ENCODE data around the gene NRDC. TPM values are rescaled to one million over a fixed set of nuclear protein-coding genes. Genes with fewer than 3 reads are reported as not detected.
A peak's percentile ranks its signal among the peaks of the same experiment; 100 is the strongest.

Gene NRDC
- total RNA-seq, 1 donor from 2014 or later: 116 TPM

DNA sequence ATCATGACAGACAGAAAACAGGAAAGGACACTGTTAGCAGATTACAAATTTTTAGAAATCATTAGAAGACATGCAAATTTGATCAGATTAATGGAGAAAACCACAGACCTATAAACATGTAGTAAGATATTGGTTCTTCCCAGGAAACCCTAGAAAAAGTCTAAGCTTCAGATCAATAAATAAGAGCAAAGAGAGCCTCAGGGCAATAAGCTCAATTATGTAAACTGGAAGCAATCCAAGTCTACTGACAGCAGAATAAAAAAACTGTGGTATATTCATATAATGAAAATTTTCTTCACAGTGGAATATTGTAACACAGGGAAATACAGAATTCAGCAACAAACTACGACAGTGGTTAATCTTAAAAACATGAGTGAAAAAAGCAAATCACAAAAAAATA is 36.3 kb downstream of the NRDC start:
- no peak for DNase-seq (ENCODE audit: low read depth)

GRCh38 chr1:51840743-51841461 is 37.6 kb downstream of the NRDC start:
- no peak for DNase-seq (ENCODE audit: low read depth)

- no peak for DNase-seq (ENCODE audit: low read depth)
These were observed 38.3 kb downstream of the NRDC start for GRCh38 chr1:51840182-51840581.

GRCh38 chr1:51839094-51839493 is 39.4 kb downstream of the NRDC start:
- DNase-seq (ENCODE audit: low read depth): no peak

GRCh38 chr1:51837243-51837642 is 41.3 kb downstream of the NRDC start:
- DNase-seq (ENCODE audit: low read depth): no peak

DNA sequence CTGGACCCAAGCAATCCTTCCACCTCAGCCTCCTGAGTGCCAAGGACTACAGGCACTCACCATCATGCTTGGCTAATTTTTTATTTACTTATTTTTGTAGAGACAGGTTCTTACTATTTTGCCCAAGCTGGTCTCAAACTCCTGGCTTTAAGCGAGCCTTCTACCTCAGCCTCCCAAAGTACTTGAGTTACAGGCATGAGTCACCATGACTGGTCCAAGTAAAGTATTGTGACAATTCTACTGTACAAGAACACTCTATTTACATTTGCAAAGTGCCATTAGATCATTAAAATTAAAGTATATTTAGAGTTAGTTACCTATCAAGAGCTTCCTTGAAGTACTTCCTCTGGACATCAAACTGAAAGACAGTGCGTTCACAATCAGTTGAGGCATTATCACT is 44.8 kb downstream of the NRDC start:
- DNase-seq (ENCODE audit: low read depth): peak; percentile 15

DNA sequence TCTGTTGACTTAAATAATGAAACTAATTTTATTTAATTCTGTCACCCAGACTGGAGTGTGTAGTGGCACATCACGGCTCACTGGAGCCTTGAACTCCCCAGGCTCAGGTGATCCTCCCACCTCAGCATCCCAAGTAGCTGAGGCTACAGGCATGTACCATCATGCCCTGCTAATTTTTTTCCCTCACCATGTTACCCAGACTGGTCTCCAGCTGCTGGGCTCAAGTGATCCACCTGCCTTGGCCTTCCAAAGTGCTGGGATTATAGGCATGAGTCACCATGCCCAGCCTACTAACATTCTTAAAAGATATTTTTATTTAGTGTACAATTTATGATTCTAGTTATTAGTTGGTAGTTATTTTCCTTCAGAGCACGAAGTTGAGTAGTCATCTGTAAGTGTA is 49.5 kb downstream of the NRDC start:
- no peak for DNase-seq (ENCODE audit: low read depth)

- peak; percentile 40 for DNase-seq (ENCODE audit: low read depth)
These were observed 58.7 kb downstream of the NRDC start for GRCh38 chr1:51819810-51820209.

GRCh38 chr1:51819021-51819420 is 59.5 kb downstream of the NRDC start:
- DNase-seq (ENCODE audit: low read depth): peak; percentile 68

DNA sequence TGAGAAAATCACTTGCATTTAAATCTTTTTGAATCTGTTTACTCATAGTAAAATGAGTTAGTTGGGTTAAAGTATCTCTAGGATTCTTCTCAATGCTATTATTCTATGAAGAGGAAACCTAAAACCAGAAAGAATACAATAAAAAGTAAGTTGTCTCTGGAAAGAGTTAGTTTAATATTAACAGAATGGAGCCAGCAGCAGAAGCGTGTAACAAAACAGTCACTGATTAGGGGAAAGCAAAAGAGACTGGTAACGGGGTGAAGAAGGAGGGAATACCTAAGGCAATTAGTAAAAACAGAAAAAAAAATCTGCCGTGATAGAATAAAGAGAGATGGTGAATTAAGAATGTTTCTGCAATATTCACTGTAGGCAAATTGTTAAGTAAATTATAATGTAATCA is 60.0 kb downstream of the NRDC start:
- DNase-seq (ENCODE audit: low read depth): peak; percentile 75

GRCh38 chr1:51814513-51814912 is 64.0 kb downstream of the NRDC start:
- DNase-seq (ENCODE audit: low read depth): no peak

DNA sequence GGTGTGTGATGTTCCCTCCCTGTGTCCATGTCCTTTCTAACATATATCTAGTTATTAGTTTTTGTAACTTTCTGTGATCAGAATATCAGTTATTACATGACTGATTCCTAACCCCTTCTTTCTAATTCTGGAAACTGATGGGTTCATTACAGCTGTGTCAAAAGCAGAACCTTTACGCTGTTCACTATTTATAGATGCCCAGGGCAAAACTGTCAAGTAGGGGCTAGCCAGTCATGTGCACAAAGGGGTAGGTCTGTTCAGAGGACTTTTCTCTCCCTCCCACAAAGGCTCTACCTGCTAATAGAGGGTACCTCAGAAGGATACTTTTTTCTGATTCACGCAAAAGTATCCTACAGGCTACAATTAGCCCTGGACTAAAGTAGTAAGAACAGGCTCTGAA is 79.2 kb downstream of the NRDC start:
- no peak for DNase-seq (ENCODE audit: low read depth)

DNA sequence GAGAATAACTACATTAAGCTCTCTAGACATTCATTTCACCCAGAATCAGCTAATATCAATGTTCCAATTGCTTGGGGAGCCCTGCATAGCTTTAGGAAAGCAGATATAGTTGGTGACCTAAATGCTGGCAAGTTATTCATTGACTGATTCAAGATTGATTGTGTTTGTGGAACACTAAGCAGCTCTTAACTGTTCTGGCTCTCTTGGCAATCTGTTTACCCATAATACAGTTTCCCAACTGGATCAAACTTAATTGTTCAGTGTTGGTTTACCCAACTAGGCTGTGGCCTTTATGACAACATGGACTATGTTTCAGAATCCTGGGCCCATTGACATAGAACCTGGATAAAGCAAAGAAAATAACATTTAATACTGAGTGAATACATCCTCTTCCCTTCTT is 83.7 kb downstream of the NRDC start:
- DNase-seq (ENCODE audit: low read depth): peak; percentile 70

DNA sequence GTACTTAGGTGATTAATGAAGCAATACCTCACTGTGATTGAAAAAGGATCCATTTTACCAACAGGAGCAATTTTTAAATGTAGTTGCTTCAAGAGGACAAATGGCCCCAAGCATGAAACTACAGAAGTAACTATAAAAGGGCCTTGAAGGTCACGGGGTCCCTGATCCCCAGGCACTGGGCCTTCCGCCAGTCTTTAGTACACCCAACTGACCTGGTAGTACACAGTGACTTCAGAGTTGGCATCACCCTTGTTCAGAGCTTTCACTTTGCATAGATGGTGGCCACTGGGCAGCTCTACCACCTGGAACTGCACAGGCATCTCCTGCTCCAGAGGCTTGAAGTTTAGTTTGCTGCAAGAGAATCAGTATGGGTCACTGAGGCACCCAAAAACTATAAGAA is 84.3 kb downstream of the NRDC start:
- DNase-seq (ENCODE audit: low read depth): no peak

DNA sequence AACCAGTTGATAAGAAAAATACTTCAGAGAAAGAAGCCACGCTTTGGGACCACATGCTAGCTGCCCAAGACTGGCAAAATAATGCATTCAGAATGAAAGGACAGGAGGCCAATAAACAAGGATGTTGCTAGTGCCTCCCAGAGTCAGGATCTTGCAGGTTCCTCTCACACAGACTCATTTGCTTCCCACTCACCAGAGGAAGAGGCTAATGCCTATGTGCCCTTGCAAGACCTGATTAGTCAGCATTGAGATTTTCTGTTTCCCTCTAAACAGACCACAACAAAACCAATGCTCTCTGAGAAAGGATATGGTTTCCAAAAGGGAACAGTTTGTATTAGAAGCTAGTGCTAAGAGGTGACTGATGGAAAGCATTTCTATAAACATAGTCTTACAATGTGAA is 85.7 kb downstream of the NRDC start:
- peak; percentile 95 for DNase-seq (ENCODE audit: low read depth)

- no peak for DNase-seq (ENCODE audit: low read depth)
These were observed 86.6 kb downstream of the NRDC start for GRCh38 chr1:51791888-51792287.

- no peak for DNase-seq (ENCODE audit: low read depth)
These were observed 88.1 kb downstream of the NRDC start for GRCh38 chr1:51790385-51790784.

GRCh38 chr1:51789342-51789741 is 89.2 kb downstream of the NRDC start:
- DNase-seq (ENCODE audit: low read depth): no peak

- no peak for DNase-seq (ENCODE audit: low read depth)
These were observed 89.6 kb downstream of the NRDC start for GRCh38 chr1:51788938-51789337.

GRCh38 chr1:51784997-51785421 is 93.5 kb downstream of the NRDC start:
- no peak for DNase-seq (ENCODE audit: low read depth)

DNA sequence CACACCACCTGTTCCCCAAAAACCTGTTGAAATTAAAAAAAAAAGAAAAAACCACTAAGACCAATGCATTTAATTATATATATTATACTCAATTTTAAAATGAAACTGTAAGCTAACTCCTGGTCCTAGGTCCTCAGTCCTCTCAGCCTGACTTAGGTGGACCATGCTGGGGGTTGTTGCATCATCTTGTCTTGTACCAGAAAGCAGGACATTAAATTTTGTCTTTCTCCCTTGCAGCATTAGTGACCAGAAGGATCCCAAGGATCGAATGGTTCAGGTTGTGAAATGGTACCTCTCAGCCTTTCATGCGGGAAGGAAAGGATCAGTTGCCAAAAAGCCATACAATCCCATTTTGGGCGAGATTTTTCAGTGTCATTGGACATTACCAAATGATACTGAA is 97.6 kb downstream of the NRDC start:
- no peak for DNase-seq (ENCODE audit: low read depth)

GRCh38 chr1:51776408-51776807 is 102.1 kb downstream of the NRDC start:
- DNase-seq (ENCODE audit: low read depth): no peak

- DNase-seq (ENCODE audit: low read depth): peak; percentile 69
These were observed 109.4 kb downstream of the NRDC start for GRCh38 chr1:51768971-51769588.

- no peak for DNase-seq (ENCODE audit: low read depth)
These were observed 117.2 kb downstream of the NRDC start for GRCh38 chr1:51761351-51761750.

Measured in renal cortical epithelial cell (primary cell).